ENCODE measurements around the gene MIPOL1.
"Not testable (repeated sequence)": the region's sequence is repeated elsewhere in the genome, so short reads cannot be mapped to it uniquely, and the experiment has no call there.

GRCh38 chr14:37225668-37226067 is 27.9 kb downstream of the MIPOL1 start:
- not testable (repeated sequence) for TF ChIP-seq EZH2phosphoT487 (IDR thresholded peaks at IDR 0.05; ENCODE audit: insufficient read depth, low read depth); EZH2 (IDR thresholded peaks at IDR 0.05; ENCODE audit: insufficient read depth, poor library complexity, severe bottlenecking)
